ENCODE data around the gene SGMS1.

The SGMS1 gene

DNA sequence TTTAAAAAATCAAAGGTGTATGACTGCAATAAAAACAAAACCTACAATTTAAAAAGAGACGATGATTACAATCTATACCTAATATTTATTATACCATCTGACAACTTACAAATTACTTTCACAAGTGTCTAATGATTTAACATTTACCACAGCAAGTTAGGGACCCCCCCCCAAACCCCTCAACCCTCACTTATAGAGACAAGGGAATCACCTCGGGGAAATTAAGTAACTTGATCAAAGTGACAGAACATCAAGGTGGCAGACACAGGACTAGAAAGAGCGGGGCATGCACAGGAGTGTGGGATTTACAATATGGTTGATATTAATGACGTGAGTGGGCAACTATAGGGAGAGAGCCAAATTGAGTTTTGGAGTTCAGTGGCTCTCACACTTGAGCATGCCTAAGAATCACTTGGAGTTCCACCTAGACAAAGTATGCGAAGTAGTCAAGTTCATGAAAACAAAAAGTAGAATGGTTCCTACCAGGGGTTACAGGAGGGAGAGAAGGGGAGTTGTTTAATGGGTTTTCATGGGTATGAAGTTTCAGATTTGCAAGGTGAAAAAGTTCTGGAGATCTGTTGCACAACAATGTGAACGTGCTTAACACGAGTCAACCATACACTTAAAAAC lies 43.4 kb downstream of the SGMS1 start:
- TF ChIP-seq, protein P1, sequence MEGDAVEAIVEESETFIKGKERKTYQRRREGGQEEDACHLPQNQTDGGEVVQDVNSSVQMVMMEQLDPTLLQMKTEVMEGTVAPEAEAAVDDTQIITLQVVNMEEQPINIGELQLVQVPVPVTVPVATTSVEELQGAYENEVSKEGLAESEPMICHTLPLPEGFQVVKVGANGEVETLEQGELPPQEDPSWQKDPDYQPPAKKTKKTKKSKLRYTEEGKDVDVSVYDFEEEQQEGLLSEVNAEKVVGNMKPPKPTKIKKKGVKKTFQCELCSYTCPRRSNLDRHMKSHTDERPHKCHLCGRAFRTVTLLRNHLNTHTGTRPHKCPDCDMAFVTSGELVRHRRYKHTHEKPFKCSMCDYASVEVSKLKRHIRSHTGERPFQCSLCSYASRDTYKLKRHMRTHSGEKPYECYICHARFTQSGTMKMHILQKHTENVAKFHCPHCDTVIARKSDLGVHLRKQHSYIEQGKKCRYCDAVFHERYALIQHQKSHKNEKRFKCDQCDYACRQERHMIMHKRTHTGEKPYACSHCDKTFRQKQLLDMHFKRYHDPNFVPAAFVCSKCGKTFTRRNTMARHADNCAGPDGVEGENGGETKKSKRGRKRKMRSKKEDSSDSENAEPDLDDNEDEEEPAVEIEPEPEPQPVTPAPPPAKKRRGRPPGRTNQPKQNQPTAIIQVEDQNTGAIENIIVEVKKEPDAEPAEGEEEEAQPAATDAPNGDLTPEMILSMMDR (IDR thresholded peaks at IDR 0.05; ENCODE audit: low read length, missing control alignments): no peak
- no peak for DNase-seq (ENCODE audit: low read depth)
- H3K4me3 ChIP-seq (replicated peaks; ENCODE audit: low read depth, low read length): no peak overlapping the region

DNA sequence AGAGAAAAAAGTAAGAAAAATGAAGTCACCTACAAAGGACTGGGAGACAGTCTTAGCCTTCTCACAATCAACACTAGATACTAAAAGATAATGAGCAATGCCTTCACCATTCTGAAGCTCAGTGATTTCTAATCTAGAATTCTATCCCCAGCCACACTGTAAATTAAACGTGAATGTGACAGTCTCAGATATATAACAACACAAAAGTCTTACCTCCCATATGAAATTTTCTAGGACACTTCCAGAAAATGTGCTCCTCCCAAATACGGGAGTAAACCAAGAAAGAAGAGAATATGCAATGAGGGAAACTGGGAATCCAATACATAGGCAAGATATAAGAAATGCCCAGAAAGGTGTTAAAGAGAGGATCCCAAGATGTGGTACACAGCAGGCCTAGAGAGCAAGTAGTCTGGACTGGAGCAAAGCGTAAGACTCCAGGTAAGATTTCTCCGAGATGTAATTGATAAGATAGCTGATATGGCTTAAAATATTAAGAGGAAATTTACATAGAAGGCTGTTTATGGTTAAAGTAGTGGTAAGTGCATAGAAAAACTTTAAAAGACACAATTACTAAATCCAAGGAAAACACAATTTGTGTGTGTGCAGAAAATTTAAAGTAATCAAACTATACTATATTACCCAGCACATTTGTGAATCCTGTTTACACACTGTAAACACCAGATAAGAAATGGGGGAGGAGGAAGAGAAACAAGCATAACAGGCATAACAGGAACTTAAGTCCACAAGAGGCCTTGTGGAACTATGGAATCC lies 44.1 kb downstream of the SGMS1 start:
- TF ChIP-seq, protein P1 (IDR thresholded peaks at IDR 0.05; ENCODE audit: low read length, missing control alignments): no peak
- no peak for DNase-seq (ENCODE audit: low read depth)
- no peak overlapping the region for H3K4me3 ChIP-seq (replicated peaks; ENCODE audit: low read depth, low read length)

DNA sequence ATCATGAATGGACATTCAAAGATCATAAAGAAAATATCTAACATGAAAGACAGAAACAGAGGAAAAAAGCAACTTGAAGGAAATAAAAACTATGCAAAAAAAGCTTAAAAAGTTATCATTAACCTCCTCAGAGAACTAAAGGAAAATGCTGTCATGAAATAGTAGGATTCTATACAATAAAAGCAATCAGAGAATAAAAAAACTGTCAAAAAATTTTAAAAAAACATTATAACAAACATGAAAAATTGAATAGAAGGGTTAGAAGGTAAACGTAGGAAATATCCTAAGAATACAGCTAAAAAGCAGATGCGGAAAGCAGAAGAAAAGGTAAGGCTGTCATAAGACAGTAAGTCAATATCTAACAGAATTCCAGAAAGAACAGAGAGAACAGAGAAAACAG lies 44.8 kb downstream of the SGMS1 start:
- TF ChIP-seq, protein P1 (IDR thresholded peaks at IDR 0.05; ENCODE audit: low read length, missing control alignments): no peak
- DNase-seq (ENCODE audit: low read depth): no peak
- H3K4me3 ChIP-seq (replicated peaks; ENCODE audit: low read depth, low read length): no peak overlapping the region

DNA sequence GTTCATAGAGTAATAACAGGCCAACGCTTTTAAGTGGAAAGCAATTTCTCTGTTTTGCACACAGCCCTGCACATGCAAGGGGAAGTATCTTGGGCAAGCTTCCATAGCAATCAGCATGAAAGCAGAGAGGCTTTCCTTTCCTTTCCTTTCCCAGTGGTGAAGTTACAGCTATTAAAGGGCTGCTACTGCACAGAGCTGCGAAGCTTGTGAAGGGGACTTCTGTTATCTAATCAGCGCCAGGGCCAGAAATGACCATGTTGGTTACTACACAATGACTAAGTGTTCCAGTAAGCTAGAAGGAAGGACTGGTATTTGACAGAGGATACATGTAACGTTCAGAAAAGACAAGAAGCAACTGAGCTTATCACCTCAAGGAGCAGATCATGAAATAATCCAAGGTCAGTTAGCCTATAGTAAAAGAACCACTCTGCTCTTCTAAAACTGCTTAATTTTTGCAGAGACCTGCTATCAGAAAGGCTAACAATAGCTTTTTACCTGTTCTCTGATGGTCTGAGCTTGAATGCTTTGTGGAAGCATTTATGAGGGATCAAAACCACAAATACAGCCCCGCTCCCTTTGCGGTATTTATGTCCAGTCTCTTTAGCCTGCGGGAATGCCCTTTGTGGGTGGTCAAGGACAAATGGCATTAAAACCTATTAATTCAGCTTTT lies 45.9 kb downstream of the SGMS1 start:
- TF ChIP-seq, protein P1 (IDR thresholded peaks at IDR 0.05; ENCODE audit: low read length, missing control alignments): no peak
- no peak overlapping the region for H3K4me3 ChIP-seq (replicated peaks; ENCODE audit: low read depth, low read length)

DNA sequence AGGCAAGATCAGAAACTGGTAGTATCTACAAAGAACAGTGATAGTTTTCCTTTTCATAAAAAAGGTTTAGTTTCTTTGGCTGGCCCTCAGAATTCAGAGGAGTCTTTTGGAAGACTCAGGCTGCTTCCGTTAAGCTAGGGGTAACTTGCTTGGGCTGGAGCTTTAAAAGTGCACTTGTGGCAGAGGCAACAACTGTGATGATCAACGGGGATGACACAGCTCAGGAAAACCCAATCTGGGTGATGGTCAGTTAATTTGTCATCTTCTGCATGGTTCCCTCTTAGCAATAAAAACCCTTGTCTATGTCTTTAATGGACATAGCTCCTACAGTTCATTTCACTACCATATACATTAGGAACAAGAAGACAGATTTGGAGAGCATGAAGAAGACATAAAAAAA lies 46.7 kb downstream of the SGMS1 start:
- no peak for DNase-seq (ENCODE audit: low read depth)
- TF ChIP-seq, protein P1 (IDR thresholded peaks at IDR 0.05; ENCODE audit: low read length, missing control alignments): no peak
- no peak overlapping the region for H3K4me3 ChIP-seq (replicated peaks; ENCODE audit: low read depth, low read length)

More for the DNA sequence above, 45.9 kb downstream of the SGMS1 start:
- peak; percentile 71 for DNase-seq (ENCODE audit: low read depth)

DNA sequence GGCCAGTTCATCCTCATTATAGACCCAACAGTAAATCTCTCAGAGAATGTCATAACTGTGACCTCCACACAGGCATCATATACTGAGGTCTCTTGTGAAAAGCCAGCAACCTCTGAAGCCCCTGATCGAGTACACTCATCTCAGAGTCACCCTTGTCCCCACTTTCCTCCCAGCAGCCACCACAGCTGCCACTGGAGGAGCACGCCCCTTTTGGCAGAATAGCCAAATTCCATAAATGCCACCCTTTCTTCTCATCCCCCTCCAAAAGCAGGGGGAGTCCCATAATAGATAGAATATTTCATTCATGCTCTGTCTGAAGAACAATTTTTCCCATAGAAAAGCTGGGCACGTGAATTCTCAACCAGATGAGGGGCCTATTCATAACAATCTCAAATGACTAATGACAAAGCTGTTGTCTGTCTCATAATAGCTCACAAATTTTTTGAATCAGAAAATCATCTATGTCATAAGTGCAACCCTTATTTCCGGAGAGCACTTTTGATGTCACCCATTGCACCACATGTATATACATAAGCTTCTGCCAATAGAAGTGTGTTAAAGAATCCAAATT lies 47.4 kb downstream of the SGMS1 start:
- peak; percentile 35 for DNase-seq (ENCODE audit: low read depth)
- TF ChIP-seq, protein P1 (IDR thresholded peaks at IDR 0.05; ENCODE audit: low read length, missing control alignments): no peak
- no peak overlapping the region for H3K4me3 ChIP-seq (replicated peaks; ENCODE audit: low read depth, low read length)

Measured in fibroblast of pulmonary artery (primary cell).